WTC11 (cell line): ENCODE results near the gene PTPN9.

Experiments
- ATF2 ChIP-seq: sonication (generic); formaldehyde crosslinking; IDR thresholded peaks from 2 replicates; pipeline ENCODE4 v1.8.1; 2022; ENCODE audit warnings: low read depth, missing genetic modification reagents, borderline replicate concordance
- ATF3 ChIP-seq: sonication (generic); formaldehyde crosslinking; conservative IDR thresholded peaks from 2 replicates; pipeline ENCODE4 v1.8.1; 2022; ENCODE audit warnings: mild to moderate bottlenecking, missing genetic modification reagents
- CTCF ChIP-seq: fragments of 200-600 bp; IDR thresholded peaks from 2 replicates; pipeline ENCODE4 v1.8.0; 2022; ENCODE audit warnings: antibody characterized with exemption
- ELF4 ChIP-seq: sonication (generic); formaldehyde crosslinking; IDR thresholded peaks from 2 replicates; pipeline ENCODE4 v1.8.1; 2022; ENCODE audit warnings: low read depth, mild to moderate bottlenecking, moderate library complexity, missing genetic modification reagents
- ESRRA ChIP-seq: sonication (generic); formaldehyde crosslinking; IDR thresholded peaks from 2 replicates; pipeline ENCODE4 v1.8.1; 2022; ENCODE audit warnings: mild to moderate bottlenecking, missing genetic modification reagents, borderline replicate concordance
- HMGXB4 ChIP-seq: sonication (generic); formaldehyde crosslinking; IDR thresholded peaks from 2 replicates; pipeline ENCODE4 v1.8.1; 2023; ENCODE audit warnings: mild to moderate bottlenecking, moderate library complexity, missing genetic modification reagents
- JUN ChIP-seq: sonication (generic); formaldehyde crosslinking; IDR thresholded peaks from 2 replicates; pipeline ENCODE4 v1.8.0; 2023; ENCODE audit warnings: mild to moderate bottlenecking, missing genetic modification reagents
- MAX ChIP-seq: sonication (generic); formaldehyde crosslinking; IDR thresholded peaks from 2 replicates; pipeline ENCODE4 v1.8.0; 2022; ENCODE audit warnings: mild to moderate bottlenecking, missing genetic modification reagents
- NR1H2 ChIP-seq: sonication (generic); formaldehyde crosslinking; IDR thresholded peaks from 2 replicates; pipeline ENCODE4 v1.9.0; 2021; ENCODE audit warnings: mild to moderate bottlenecking, moderate library complexity, missing genetic modification reagents
- PRDM15 ChIP-seq: sonication (generic); formaldehyde crosslinking; IDR thresholded peaks from 2 replicates; pipeline ENCODE4 v1.8.0; 2022; ENCODE audit warnings: missing genetic modification reagents
- SP1 ChIP-seq: sonication (generic); formaldehyde crosslinking; conservative IDR thresholded peaks from 2 replicates; pipeline ENCODE4 v1.8.1; 2022; ENCODE audit warnings: missing genetic modification reagents
- TEAD4 ChIP-seq: sonication (generic); formaldehyde crosslinking; IDR thresholded peaks from 2 replicates; pipeline ENCODE4 v1.8.0; 2022; ENCODE audit warnings: mild to moderate bottlenecking, missing genetic modification reagents
- ZNF219 ChIP-seq: sonication (generic); formaldehyde crosslinking; IDR thresholded peaks from 2 replicates; pipeline ENCODE4 v1.8.0; 2023; ENCODE audit warnings: missing genetic modification reagents, mild to moderate bottlenecking, borderline replicate concordance
- ZNF416 ChIP-seq: fragments of 250-450 bp; sonication (Bioruptor Pico); IDR thresholded peaks from 2 replicates; pipeline ENCODE4 v1.9.0; 2021; ENCODE audit warnings: mild to moderate bottlenecking, inconsistent platforms

- TF ChIP-seq ATF2 (no peak), HMGXB4 (CRISPR knock-in tag) (no peak), SP1 (no peak), CTCF (no peak), ESRRA (CRISPR knock-in tag) (no peak), MAX (CRISPR knock-in tag) (no peak), PRDM15 (CRISPR knock-in tag) (no peak), ATF3 (no peak), ZNF416 (no peak), TEAD4 (CRISPR knock-in tag) (no peak), JUN (CRISPR knock-in tag) (no peak), ZNF219 (CRISPR knock-in tag) (no peak), NR1H2 (CRISPR knock-in tag) (no peak), ELF4 (no peak)
These were observed 156.6 kb downstream of the PTPN9 start for GRCh38 chr15:75422554-75422953.
